Stimulated activated naive B cell treated with anti-CD40 and anti-IgM and Interleukin-4, amounts not matched to agents 10 μg/mL and 1 μg/mL and 100 μg/mL, for 72 hours (primary cell): ENCODE results near the gene CTNND1.
"Not testable (repeated sequence)": the region's sequence is repeated elsewhere in the genome, so short reads cannot be mapped to it uniquely, and the experiment has no call there.

ENCODE experiments used
- ATAC-seq, 2 donors: fragments of 150-1000 bp; cut with Tn5 transposase; replicated peaks; 2 replicates each; pipeline ENCODE4 v1.10.0; 2021; ENCODE audit warnings: moderate library complexity in 1 of 2
- DNase-seq: peaks from one replicate; pipeline ENCODE4 v3.0.0; 2021
- H3K27ac Mint-ChIP-seq: one replicate; pipeline ENCODE4 v1.8.0; 2022; ENCODE audit warnings: mild to moderate bottlenecking, mixed read lengths
- H3K27me3 Mint-ChIP-seq, 2 donors: one replicate each; pipeline ENCODE4 v1.8.0; 2022; ENCODE audit warnings: mixed read lengths in 2 of 2
- H3K36me3 Mint-ChIP-seq, 2 donors: one replicate each; pipeline ENCODE4 v1.8.0; 2022; ENCODE audit warnings: mixed read lengths in 2 of 2, mild to moderate bottlenecking in 1 of 2
- H3K4me1 Mint-ChIP-seq, 2 donors: one replicate each; pipeline ENCODE4 v1.8.0; 2022; ENCODE audit warnings: mixed read lengths in 2 of 2, mild to moderate bottlenecking in 1 of 2
- H3K4me3 Mint-ChIP-seq, 2 donors: one replicate each; pipeline ENCODE4 v1.8.0; 2022; ENCODE audit warnings: mild to moderate bottlenecking in 2 of 2, mixed read lengths in 2 of 2, moderate library complexity in 1 of 2
- H3K9me3 Mint-ChIP-seq, 2 donors: one replicate each; pipeline ENCODE4 v1.8.0; 2022; ENCODE audit warnings: mixed read lengths in 2 of 2, mild to moderate bottlenecking in 1 of 2

CTNND1 gene

DNA sequence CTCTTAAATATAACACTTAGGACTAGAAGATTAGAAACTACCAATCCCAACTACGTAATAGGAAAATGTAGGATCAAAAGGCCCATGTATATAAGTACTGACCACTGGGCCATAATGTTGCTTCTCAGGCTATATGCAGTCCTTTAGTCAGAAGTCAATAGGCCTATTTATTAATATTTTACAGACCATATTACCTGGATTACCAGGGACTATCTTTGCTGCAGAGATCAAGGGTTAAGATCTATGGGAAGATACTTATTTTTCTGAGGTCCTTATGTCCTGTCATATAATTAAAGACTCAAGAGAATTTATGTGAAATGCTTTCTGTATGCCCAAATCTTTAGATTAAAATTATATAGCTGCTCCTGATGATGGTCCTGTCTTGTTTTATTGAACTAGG, 57.2 kb downstream of the CTNND1 start:
- no peak overlapping the region for H3K4me3 Mint-ChIP-seq
- H3K9me3 Mint-ChIP-seq: no peaks in the 10 kb centered on the region
- no peak overlapping the region for H3K27ac Mint-ChIP-seq
- no peak for ATAC-seq
- no peak for DNase-seq
- H3K4me1 Mint-ChIP-seq: peaks cover 15 to 21% of the 10 kb centered on the region in 2 donors
- peaks cover 35 to 49% of the 10 kb centered on the region in 2 donors for H3K36me3 Mint-ChIP-seq
- H3K27me3 Mint-ChIP-seq: no peaks in the 10 kb centered on the region

DNA sequence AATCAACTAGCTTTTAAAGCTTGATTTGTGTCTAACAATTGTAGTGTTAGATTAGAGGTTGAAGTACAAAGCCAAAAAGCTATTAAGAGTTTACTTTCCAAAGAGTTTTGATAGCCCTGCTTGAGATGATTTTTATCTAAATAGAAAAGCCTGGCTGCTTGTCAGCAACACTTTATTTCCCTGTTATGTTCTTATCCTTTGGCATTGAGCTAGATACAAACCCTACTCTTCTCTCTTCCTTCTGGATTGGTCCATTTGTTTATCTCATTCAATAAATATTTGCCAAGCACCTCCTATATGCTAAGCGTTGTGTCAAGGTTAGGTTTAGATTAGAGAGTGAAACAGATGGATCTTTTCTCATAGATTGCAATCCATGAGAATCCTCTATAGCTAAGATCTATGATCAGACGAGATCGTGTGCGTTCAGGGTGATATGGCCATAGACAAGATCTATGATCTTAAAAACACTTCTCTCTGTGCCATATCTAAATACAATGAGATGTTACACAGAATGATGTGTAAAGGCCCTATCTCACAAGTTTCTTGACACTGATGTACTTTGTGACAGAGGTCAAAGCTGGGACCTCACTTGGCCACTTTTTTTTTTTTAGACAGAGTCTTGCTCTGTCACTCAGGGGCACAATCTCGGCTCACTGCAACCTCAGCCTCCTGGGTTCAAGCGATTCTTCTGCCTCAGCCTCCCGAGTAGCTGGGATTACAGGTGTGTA, 57.8 kb downstream of the CTNND1 start:
- peaks cover 15 to 20% of the 10 kb centered on the region in 2 donors for H3K4me1 Mint-ChIP-seq
- ATAC-seq (no peak), DNase-seq (no peak)
- no peak overlapping the region for H3K4me3 Mint-ChIP-seq
- no peaks in the 10 kb centered on the region for H3K27me3 Mint-ChIP-seq
- peaks cover 30 to 43% of the 10 kb centered on the region in 2 donors for H3K36me3 Mint-ChIP-seq
- no peaks in the 10 kb centered on the region for H3K9me3 Mint-ChIP-seq
- H3K27ac Mint-ChIP-seq: no peak overlapping the region

DNA sequence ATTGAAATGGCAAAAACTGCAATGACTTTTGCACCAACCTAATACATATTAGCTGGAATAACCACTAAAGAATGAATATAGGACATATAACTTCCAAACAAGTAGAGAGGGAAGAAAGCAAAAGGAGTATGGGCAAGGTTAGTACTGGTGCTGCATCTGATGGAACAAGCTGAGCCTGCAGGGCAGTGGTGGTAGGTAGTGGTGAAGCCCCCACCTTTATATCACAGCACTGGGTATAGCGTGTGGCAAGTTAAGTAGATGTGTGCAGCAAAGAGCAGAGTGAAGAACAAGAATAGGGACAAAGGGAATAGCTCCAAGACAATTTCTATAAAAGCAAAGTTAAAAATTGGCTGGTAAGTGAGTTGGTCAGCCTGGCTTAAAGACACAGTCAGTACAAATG, 62.3 kb downstream of the CTNND1 start:
- no peak for ATAC-seq
- Mint-ChIP-seq H3K27me3 (peaks cover 0 to 5% of the 10 kb centered on the region in 2 donors), H3K4me3 (no peak overlapping the region), H3K4me1 (peaks cover 0 to 2% of the 10 kb centered on the region in 2 donors), H3K9me3 (no peaks in the 10 kb centered on the region), H3K36me3 (peaks cover 2 to 3% of the 10 kb centered on the region in 2 donors), H3K27ac (no peak overlapping the region)
- DNase-seq: no peak

DNA sequence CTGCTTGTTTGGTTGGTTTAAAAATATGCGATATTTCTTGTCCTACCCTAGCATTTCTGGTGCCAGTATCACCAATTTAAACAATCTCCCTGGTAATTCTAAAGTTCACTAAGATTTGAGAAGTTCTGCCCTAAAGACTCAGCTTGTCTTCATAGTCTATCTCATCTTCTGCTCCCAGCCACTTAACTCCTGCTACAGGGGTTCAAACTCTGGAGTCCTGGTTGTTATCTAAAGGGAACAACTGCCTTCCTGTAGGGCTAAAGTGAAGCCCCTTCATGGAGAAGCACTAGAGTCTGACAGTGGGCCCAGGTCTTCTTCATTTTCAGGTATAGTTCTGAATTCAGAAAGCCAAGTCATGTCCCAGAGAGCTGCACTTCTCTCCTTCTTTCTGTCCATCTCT, 73.2 kb downstream of the CTNND1 start:
- peaks cover 26 to 36% of the 10 kb centered on the region in 2 donors for H3K27me3 Mint-ChIP-seq

DNA sequence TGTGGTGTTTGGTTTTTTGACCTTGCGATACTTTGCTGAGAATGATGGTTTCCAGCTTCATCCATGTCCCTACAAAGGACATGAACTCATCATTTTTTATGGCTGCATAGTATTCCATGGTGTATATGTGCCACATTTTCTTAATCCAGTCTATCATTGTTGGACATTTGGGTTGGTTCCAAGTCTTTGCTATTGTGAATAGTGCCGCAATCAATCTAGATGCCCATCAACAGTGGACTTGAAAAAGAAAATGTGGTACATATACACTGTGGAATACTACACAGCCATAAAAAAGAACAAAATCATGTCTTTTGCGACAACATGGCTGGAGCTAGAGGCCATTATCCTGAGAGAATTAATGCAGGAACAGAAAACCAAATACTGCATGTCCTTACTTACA, 77.0 kb downstream of the CTNND1 start:
- H3K36me3 Mint-ChIP-seq, H3K27ac Mint-ChIP-seq, DNase-seq: not testable (repeated sequence)

More for the DNA sequence above, 73.2 kb downstream of the CTNND1 start:
- H3K4me3 Mint-ChIP-seq: no peak overlapping the region
- ATAC-seq (no peak), DNase-seq (no peak)
- H3K27ac Mint-ChIP-seq: no peak overlapping the region
- no peaks in the 10 kb centered on the region for H3K36me3 Mint-ChIP-seq
- H3K4me1 Mint-ChIP-seq: no peaks in the 10 kb centered on the region
- no peaks in the 10 kb centered on the region for H3K9me3 Mint-ChIP-seq

DNA sequence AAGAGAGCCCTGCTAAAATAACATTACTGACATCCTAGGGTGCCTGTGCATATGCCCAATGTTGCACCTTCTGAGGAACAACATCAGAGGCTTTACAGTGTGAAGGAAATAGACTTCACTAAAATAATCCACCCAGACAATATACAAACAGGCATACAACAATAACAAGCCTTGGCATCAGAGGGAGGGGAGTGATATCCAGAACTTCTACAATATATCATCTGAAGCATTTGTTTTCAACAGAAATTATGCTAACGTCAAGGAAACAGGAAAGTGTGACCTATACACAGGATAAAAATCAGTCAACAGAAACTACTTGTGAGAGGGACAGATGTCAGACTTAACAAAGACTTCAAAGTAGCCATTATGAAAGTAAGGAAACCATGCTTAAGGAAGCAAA, 81.3 kb downstream of the CTNND1 start:
- no peaks in the 10 kb centered on the region for H3K9me3 Mint-ChIP-seq
- no peak overlapping the region for H3K4me3 Mint-ChIP-seq
- DNase-seq (no peak), ATAC-seq (no peak)
- no peaks in the 10 kb centered on the region for H3K4me1 Mint-ChIP-seq
- H3K27me3 Mint-ChIP-seq: peaks cover 0 to 10% of the 10 kb centered on the region in 2 donors
- no peaks in the 10 kb centered on the region for H3K36me3 Mint-ChIP-seq
- H3K27ac Mint-ChIP-seq: no peak overlapping the region

More for the DNA sequence above, 77.0 kb downstream of the CTNND1 start:
- H3K27me3 Mint-ChIP-seq: peaks cover 25 to 27% of the 10 kb centered on the region in 2 donors
- not testable (repeated sequence) for H3K4me1 Mint-ChIP-seq, ATAC-seq, H3K9me3 Mint-ChIP-seq, H3K4me3 Mint-ChIP-seq

DNA sequence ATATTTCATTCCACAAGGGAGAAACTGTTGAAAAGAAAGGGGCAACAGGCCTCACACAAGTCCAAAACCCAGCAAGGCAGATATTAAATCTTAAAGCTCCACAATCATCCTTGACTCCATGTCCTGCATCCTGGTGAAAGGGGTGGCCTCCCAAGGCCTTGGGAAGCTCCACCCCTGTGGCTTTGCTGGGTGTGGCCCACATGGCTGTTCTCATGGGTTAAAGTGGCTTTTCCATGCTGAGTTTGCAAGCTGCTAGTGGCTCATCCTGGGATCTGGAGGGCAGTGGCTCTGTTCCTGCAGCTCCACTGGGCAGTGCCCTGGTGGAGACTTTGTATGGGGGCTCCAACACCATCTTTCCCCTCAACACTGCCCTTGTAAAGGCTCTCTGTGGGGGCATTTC, 106.4 kb downstream of the CTNND1 start:
- Mint-ChIP-seq H3K36me3 (no peaks in the 10 kb centered on the region), H3K27me3 (peaks cover 21 to 22% of the 10 kb centered on the region in 2 donors), H3K9me3 (no peaks in the 10 kb centered on the region), H3K4me1 (no peaks in the 10 kb centered on the region), H3K4me3 (no peak overlapping the region), H3K27ac (no peak overlapping the region)
- ATAC-seq: no peak
- DNase-seq: no peak

DNA sequence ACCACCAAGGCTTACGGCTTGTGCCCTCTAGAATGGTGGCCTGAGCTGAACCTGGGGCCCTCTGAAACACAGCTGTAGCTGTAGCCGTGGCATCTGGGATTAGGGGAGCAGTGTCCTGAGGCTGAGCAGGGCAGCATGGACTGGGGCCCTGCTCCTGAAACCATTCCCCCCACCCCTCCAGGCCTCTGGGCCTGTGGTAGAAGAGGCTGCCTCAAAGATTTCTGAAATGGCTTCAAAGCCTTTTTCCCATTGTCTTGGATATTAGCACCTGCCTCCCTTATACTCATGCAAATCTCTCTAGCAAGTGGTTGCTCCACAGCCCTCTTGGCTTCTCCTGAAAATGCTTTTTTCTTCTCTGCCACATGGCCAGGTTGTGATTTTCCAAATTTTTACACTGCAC, 106.9 kb downstream of the CTNND1 start:
- Mint-ChIP-seq H3K27ac (no peak overlapping the region), H3K4me1 (no peaks in the 10 kb centered on the region), H3K36me3 (no peaks in the 10 kb centered on the region), H3K9me3 (no peaks in the 10 kb centered on the region), H3K27me3 (peaks cover 22 to 26% of the 10 kb centered on the region in 2 donors), H3K4me3 (no peak overlapping the region)
- ATAC-seq (no peak), DNase-seq (no peak)
